Measurements from ENCODE around the gene PHC1.
"Not testable (repeated sequence)": the region's sequence is repeated elsewhere in the genome, so short reads cannot be mapped to it uniquely, and the experiment has no call there.

PHC1 gene

DNA sequence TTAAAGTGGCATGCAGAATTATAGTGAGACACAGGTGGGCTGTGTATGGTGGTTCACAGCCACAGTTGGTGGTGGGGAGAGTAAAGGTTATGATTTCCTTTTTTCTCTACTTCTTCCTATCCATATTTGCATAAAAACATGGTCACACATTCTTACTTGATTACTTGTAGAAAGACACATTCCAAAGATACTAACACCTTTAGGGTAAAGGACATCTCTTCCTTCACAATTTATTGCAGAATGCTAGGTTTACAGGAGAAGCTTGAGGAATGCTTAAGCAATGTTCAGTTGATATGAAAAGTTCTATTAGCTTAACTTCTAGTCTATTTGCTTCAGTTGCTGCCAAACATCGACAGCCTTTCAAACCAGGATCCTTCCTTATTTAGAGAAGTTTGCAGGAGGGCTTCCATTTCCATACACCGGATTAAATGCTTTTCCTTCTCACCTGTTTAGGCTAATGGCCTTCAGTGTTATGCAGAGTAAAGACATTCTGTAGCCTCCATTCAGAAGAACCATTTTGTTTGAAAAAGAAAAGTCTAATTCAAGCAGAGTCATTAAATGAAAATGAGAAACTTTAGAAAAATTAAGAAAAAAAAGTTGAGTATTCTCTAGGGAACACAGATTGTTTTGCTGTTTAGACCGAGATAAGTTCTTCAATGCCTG, 2.6 kb upstream of the PHC1 start:
- DNase-seq (ENCODE audit: low spot score): no peak

- peak; percentile 51 for DNase-seq (ENCODE audit: low spot score)
These were observed 1.4 kb upstream of the PHC1 start for GRCh38 chr12:8912914-8913313.

- no peak for DNase-seq (ENCODE audit: low spot score)
These were observed 642 bp upstream of the PHC1 start for GRCh38 chr12:8913702-8914032.

DNA sequence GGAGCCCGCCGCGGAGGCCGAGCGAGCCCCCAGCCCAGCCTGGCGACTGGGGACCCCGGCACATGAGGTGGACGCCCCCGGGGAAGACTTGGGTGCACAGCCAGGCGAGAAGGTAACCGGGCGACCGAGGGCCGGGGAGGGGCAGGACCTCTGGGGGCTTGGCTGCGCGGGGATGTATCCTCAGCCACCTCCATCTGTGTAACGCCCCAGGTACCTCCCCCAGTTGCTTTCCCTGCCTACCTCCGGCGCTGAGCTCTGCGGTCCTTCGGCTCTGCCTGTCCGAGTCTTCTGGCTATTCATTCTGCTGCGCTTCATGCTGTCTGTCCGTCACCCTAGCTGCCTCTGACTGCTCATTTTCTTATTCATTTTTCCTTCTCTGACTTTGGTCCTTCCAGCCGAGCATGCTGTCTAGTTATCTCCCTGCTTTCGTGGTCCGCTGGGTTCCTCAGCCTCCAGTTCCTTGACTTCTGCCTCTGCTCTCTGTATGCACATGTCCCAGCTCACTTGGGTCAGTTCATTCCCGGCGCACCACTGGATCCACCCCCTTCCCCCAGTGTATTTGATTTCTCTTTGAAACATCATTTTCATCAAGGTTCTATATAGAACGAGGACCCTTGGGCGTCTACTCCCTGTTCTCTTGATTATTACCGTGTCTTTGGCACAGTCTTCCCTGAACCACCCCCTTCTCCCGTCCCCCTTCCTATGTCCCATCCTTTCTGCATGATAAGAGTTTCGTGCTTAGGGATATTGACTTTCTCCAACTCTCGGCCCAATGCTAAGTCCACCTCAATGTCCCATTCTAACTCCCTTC, 612 bp downstream of the PHC1 start:
- DNase-seq (ENCODE audit: low spot score): peak; percentile 87

DNA sequence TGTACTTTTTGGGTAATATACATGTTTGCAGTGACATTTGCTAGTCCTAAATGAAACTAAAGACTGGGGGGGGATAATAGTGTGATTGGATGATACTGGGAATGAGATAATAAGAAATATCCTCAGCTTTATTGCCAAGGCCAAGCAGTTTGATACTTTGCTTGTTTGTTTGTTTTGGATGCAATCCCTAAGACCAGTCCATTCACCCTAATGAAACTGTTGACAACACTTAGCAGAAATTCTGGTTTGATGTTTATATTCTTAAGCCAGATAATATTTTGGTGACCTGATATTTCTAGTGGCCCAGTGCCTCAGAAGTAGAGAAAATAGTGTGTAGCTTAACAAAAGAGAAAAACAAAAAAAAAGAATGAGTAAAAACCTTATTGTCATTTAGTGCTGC, 1.8 kb downstream of the PHC1 start:
- DNase-seq (ENCODE audit: low spot score): no peak

- no peak for DNase-seq (ENCODE audit: low spot score)
These were observed 2.7 kb downstream of the PHC1 start for GRCh38 chr12:8917031-8917430.

- DNase-seq (ENCODE audit: low spot score): no peak
These were observed 3.4 kb downstream of the PHC1 start for GRCh38 chr12:8917751-8918150.

DNA sequence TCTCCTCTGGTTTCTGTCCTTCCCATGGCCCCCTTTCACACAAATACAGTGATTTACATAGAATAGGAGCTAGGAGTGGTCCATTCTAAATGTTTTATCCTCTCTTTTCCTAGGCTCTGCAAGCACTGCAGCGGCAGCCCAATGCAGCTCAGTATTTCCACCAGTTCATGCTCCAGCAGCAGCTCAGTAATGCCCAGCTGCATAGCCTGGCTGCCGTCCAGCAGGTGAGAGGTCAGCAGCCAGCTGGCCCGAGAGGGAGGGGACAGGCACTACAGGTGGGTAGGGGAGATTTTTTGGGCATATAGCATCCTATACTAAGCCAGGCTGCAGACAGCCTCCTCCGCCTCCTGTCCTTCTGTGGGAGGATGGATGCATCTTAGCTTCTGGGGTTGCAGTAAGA, 5.3 kb downstream of the PHC1 start:
- not testable (repeated sequence) for DNase-seq (ENCODE audit: low spot score)

DNA sequence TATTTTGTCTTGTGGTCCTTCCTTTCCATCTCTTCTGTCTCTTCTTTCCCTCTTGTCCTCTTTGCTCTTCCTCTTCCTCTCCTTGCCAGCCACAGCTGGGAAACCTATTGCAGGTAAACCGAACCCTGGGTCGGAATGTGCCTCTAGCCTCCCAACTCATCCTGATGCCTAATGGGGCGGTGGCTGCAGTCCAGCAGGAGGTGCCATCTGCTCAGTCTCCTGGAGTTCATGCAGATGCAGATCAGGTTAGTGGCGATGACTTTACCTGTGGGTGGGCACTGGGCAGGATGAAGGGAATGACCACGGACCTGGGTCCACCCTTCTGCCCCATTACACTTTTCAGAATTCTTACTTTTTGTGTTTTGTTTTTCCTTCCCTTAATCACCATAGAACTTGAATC, 8.2 kb downstream of the PHC1 start:
- no peak for DNase-seq (ENCODE audit: low spot score)

- not testable (repeated sequence) for DNase-seq (ENCODE audit: low spot score)
These were observed 16.5 kb downstream of the PHC1 start for GRCh38 chr12:8930655-8931323.

GRCh38 chr12:8932464-8932863, 18.2 kb downstream of the PHC1 start:
- DNase-seq (ENCODE audit: low spot score): not testable (repeated sequence)

DNA sequence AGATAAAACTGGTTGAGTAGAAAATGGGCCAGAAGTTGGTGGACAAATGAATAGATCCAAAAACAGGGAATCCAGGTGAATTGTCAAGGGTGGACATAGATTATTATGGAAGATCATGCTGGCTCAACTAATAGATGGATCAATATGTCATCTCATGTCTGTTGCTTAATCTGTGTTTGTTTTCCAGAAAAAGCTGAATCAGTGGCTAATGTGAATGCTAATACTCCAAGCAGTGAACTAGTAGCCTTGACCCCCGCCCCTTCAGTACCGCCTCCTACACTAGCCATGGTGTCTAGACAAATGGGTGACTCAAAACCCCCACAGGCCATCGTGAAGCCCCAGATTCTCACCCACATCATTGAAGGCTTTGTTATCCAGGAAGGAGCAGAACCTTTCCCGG, 19.8 kb downstream of the PHC1 start:
- not testable (repeated sequence) for DNase-seq (ENCODE audit: low spot score)

GRCh38 chr12:8936735-8937134, 22.4 kb downstream of the PHC1 start:
- DNase-seq (ENCODE audit: low spot score): no peak

DNA sequence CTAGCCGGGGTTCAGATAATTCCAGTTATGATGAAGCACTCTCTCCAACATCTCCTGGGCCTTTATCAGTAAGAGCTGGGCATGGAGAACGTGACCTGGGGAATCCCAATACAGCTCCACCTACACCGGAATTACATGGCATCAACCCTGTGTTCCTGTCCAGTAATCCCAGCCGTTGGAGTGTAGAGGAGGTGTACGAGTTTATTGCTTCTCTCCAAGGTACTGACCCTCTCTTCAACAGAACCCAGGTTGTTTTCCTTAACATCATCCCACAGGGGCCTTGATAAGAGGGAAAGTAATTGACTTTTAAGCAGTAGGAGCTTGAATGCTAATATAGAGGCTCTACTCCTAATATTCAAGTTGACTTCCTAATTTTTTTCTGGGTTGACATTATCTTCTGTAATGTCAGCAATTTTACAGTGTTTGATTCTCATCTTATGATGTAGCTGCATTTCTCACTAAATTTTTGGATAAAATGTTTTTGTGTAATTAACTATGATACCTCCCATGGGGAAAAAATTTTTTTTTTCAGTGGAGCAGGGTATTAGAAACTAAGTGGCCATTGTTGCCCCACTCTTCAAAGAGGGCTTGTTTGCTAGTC, 23.6 kb downstream of the PHC1 start:
- not testable (repeated sequence) for DNase-seq (ENCODE audit: low spot score)

GRCh38 chr12:8941691-8942478, 27.6 kb downstream of the PHC1 start:
- DNase-seq (ENCODE audit: low spot score): no peak

DNA sequence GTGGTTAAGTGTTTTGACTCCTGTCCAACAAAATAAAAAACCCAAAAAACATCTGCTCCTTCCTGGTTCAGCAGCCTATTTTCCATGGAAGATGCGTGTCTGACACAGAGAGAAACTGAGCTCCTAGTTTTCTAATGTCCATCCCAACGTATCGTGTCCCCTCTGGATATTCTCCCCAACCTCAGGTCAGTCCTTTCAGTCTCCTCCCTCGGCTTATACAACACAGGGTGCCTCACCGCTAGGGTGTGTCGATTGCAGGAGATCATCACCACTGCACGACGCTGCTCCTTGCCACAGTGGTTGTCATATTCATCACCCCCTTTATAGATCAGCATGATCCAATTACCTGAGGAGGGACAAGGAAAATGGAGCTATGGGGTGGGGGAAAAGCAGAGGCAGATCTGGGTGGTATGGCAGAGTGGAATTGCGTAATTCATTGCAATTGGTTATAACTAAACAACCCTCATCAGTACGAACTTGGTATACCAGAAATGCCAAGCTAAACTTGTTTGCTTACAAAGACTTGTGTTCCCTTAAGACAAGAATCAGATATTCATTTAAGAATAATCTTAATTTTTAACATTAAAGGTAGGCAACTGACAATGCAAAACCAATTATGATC, 29.4 kb downstream of the PHC1 start:
- no peak for DNase-seq (ENCODE audit: low spot score)

DNA sequence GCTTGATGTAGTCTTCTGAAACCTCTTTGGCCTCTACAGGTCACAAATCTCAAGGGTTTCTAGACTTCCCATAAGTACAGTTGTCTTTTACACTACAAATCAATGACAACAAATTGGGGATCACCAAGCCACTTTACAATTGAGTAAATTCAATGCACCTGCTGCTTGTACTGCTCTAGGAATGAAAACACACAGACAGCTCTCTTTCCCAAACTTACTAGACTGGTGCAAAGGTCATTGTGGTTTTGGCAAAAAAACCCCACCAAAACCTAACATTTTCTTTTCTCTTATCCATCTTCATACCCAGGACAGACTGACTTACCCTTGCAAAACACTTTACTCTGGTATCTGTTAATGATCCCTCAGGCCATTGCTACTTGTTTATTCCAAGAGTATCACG, 32.4 kb downstream of the PHC1 start:
- DNase-seq (ENCODE audit: low spot score): no peak

- DNase-seq (ENCODE audit: low spot score): no peak
These were observed 33.4 kb downstream of the PHC1 start for GRCh38 chr12:8947737-8948136.

GRCh38 chr12:8948701-8949341, 34.5 kb downstream of the PHC1 start:
- DNase-seq (ENCODE audit: low spot score): peak; percentile 56

- DNase-seq (ENCODE audit: low spot score): peak; percentile 99
These were observed 35.3 kb downstream of the PHC1 start, which contains the start of gene M6PR for GRCh38 chr12:8949342-8950220. Gene M6PR, minus strand, starts transcription at chr12:8949645. Its CDS starts 3,241 bp downstream, at chr12:8946404.
